Measurements from ENCODE around the gene MTAP.

- TF ChIP-seq BRF2 (IDR thresholded peaks at IDR 0.05; ENCODE audit: borderline replicate concordance, insufficient read depth, insufficient read length) (no peak), IRF1 (CRISPR knock-in tag; IDR thresholded peaks at IDR 0.05; ENCODE audit: borderline replicate concordance) (no peak), CTCF (IDR thresholded peaks at IDR 0.05 in 2 of 3, conservative IDR thresholded peaks at IDR 0.05 in 1 of 3; ENCODE audit: insufficient read depth in 2 of 3, low read depth in 1 of 3, low read length in 3 of 3) (no peak)
Observed at GRCh38 chr9:21961569-21961968, 159.1 kb downstream of the MTAP start.
